Mucosa of gallbladder (tissue), 1 donor: Measurements from ENCODE around the gene ERC2. TPM values are rescaled to one million over a fixed set of nuclear protein-coding genes. Genes with fewer than 3 reads are reported as not detected.

Experiments used
- DNase-seq: peaks from one replicate; pipeline ENCODE4 v3.0.0-alpha.2; 2020; ENCODE audit warnings: low spot score
- total RNA-seq: library from RNA; stranded (reverse); gene quantifications from one replicate; pipeline ENCODE4 v1.2.1, GENCODE V29; 2021
- donor health status: DM: no; HTN: no; CAD: no.

Gene ERC2
- total RNA-seq, 1 donor from 2014 or later = 4.2 TPM

DNA sequence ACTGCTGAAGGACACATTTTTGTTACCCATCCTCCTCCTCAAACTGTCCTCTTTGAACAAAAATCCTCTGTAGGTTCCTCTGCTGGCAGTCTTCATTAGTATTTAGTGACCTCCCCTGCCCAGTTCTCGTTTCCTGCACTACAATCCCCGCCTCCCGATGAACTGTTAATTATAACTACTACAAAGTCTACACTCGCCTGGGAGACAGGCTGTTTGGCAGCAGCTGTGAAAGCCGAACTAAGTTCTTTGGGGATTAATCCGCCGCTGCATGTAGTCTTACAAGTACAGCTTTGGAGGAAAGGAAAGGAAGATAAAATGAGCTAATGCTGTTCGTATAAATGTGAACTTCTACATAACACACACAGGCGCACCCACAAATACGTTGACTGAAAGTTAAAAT lies 821.2 kb downstream of the ERC2 start:
- no peak for DNase-seq

- DNase-seq = no peak
Observed at GRCh38 chr3:55646121-55646520, 822.1 kb downstream of the ERC2 start.

GRCh38 chr3:55645422-55645821 lies 822.8 kb downstream of the ERC2 start:
- no peak for DNase-seq

GRCh38 chr3:55643283-55643682 lies 825.0 kb downstream of the ERC2 start:
- DNase-seq = no peak

DNA sequence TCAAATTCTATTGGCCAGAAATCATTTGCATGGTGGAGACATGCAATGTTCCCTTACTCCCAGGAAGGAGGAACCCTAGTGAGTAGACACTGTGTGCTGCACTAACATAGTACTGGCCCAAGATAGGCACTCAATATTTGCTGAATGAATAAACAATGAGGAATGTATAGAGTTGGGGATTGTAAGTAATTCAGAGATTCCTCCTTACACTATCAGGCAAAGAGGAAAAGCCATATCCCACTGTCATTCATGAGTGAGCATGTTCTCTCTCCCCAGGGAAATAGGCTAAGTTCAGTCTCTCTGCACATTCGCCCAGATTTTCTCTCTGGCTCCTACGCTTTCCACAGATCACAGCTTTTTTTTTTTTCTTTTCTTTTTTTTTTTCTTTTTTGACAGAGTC lies 826.3 kb downstream of the ERC2 start:
- no peak for DNase-seq

GRCh38 chr3:55639896-55640765 lies 828.1 kb downstream of the ERC2 start:
- DNase-seq = no peak

- DNase-seq = no peak
Observed at GRCh38 chr3:55639143-55639542, 829.1 kb downstream of the ERC2 start.

DNA sequence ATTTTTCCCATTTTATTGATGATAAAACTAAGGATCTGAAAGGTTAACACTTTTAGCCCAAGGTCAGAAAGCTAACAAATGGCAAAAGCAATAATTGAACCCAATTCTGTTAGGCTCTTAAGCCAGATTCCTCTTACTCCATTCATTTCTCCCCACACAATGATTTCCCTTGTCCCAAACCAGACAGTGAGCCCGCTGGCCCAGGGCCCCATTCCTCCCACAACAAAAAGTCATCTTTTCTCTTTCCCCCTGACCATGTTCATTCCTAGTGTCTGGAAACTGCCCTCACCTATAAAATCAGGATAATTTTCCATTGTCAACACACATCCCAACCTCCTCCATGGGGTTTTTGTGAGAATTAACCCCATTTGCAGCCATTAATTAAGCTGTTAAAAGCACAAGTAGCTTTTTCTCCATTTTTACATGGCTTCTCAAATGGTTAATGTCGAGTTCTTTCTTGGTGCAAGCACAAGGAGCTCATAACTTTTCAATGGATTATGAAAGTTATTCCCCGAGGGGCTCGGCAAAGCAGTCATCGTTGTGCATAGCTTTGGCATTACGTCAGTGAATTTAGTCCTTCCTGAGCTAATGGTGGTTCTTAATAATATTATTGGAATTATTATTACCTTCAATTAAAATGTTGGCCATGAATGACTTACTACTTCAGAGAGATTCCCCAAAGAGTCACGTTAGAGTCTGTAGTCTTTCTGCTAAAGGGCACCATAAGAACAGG lies 830.2 kb downstream of the ERC2 start:
- no peak for DNase-seq

GRCh38 chr3:55636300-55637195 lies 831.7 kb downstream of the ERC2 start:
- DNase-seq = no peak

DNA sequence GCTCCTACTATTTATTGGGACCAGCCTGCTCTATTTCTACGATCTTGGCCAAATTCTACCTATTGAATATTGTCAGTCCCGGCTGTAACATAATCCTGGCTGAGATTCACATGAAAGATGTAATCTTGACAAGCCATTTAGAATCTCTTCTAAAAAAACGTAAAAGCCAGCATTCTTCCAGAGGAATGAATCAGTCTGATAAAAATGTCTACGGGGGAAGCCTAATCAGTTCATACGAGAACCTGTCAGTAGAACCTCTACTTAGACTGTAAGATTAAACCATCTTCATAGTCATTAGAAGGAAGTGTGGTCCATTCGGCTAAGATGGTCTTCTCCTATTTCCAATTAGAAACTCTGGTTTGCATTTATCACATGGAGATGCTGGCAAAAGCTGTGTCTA lies 833.9 kb downstream of the ERC2 start:
- no peak for DNase-seq

DNA sequence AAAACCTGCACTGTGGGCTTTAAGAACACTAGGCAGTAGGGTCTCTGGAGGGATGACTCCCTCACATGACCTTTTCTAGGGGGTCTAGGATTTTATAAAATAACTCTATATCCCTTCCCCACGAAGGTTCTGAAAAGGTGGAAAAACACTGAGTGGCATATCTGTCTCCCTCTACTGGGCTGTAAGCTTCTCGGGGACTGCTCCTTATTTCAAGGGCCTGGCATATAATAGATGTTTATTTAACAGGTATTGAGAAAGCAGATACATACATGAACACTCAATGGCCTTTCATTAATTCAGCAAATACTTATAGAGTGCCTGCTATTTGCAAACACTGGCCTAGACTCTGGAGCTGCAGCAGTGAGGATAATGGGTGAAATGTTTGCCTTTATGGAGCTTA lies 834.9 kb downstream of the ERC2 start:
- no peak for DNase-seq

GRCh38 chr3:55631766-55632331 lies 836.4 kb downstream of the ERC2 start:
- no peak for DNase-seq

- DNase-seq = no peak
Observed at GRCh38 chr3:55630921-55631299, 837.4 kb downstream of the ERC2 start.

DNA sequence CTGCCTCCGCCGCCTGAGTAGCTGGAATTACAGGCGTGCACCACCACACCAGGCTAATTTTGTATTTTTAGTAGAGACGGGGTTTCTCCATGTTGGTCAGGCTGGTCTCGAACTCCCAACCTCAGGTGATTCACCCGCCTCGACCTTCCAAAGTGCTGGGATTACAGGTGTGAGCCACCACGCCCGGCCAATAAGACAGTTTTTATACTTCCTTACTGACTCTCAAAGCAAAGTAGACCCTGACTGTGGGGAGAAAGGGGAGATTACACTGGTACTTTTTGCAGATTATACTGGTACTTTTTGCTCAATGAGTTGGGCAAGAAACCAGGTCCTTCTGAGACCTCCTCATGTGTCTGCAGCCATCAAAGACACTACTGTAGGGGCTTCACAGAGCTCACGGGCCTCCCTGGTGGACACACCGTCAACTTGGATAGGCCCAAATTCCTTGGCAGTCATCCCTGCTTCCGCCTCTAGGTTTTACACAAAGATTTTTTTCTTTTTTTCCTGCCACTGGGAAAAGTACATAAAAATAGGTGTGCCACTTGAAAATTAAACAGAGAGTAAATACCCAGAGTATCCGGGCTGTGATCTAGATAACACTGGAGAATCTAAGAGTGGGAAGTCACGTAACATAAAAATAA lies 837.9 kb downstream of the ERC2 start:
- no peak for DNase-seq

- DNase-seq = peak; percentile 35
Observed at GRCh38 chr3:55629432-55629831, 838.8 kb downstream of the ERC2 start.

GRCh38 chr3:55626279-55626665 lies 842.0 kb downstream of the ERC2 start:
- no peak for DNase-seq

- DNase-seq = peak; percentile 18
Observed at GRCh38 chr3:55624238-55624637, 844.0 kb downstream of the ERC2 start.

DNA sequence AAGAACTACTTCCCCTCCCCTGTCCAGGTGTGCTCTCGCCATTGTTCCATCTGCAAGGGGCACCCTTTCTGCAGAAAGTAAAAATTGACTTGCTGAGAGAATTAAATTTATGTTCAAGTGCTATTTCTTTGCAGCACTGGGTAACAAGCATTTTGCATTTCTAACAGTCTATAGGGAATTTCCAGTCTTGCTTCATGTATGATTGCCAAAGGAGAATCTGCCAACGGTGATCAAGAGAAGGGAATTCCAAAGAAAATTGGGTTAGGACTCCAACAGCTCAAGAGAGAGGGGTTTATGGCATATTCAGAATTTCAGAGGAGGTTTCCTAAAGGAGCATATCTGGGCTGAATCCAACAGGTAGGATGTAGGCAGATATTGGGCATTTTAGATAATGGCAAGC lies 844.5 kb downstream of the ERC2 start:
- DNase-seq = no peak

DNA sequence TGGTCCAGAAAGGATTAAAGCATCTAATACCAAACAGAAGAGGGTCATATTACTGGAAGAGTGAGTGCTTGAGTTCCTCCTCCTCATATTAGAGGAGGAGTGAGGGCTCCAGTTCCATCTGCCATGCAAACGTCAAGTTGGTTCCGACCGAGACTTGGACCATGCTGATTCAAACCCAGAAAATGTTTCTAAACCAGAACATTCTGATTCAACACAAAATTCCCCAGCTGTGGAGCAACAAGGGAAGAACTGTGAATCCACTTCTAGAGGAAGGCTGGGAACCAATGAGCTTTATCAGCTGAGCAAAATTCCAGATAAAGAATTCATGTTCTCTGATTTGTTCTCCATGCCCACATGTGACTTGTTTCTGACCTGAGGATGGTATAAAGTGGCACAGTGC lies 845.5 kb downstream of the ERC2 start:
- no peak for DNase-seq

DNA sequence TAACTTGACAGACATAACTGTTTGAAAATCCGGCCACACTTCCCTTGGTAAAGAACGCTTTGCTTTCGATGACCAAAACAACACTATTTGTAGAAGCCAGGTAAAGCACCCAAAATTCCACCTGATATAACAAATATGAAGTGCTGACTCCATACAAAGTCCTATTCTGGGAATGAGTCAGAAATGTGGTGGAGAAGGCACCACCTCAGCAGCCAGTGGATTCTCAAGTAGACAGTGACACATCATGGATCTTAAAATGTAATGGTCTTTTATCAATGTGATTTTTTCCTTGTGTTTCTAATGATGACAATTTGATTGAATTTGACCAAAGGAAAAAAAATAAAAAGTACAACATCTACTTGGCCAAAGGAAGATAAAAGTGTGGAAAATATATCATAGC lies 846.2 kb downstream of the ERC2 start:
- DNase-seq = no peak

DNA sequence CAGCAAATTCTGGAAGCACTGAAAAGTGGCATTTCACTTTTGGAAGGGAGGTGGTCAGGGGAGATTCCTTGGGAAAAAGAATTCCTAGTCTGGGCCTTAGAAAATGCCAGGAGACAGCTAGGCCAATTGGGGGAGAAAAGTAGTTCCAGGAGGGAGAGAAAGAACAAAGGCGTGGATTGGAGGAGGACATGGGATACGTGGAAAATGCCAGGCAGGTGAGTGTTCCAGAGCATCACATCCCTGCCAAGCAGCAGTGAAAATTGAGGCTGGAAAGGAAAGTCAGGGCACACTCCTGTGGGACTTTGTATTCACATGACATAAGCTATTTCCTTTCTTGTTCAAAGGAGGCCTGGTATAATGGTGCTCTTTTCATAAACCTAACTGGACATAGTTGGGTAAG lies 846.6 kb downstream of the ERC2 start:
- no peak for DNase-seq
